Panc1 (cell line): ENCODE data around the gene SKAP1. TPM values are rescaled to one million over a fixed set of nuclear protein-coding genes. Genes with fewer than 3 reads are reported as not detected.

Experiments
- ATAC-seq: fragments of 200-7000 bp; cut with Tn5 transposase; 2 replicates; pipeline ENCODE4 v1.9.1; 2020; ENCODE audit warnings: mild to moderate bottlenecking, moderate library complexity
- BruUV-seq: library from RNA; stranded (reverse); fragments of 400-500 nt; replicated peaks from 2 replicates; lab custom pipeline; 2021; lab: Mats Ljungman, UMichigan
- CTCF ChIA-PET: fragments of 300-600 bp; sonication (Branson Sonifier 250); formaldehyde crosslinking; loops from one replicate; lab custom pipeline; 2022; ENCODE audit warnings: antibody characterized with exemption; lab: Charles Lee
- POLR2A ChIA-PET: fragments of 300-600 bp; sonication (Branson Sonifier 250); formaldehyde crosslinking; loops from one replicate; lab custom pipeline; 2022; ENCODE audit warnings: antibody characterized with exemption; lab: Charles Lee
- DNase-seq: peaks from one replicate; pipeline ENCODE4 v3.0.0-alpha.2; 2010; ENCODE audit warnings: low read depth, low spot score
- H3K27ac ChIP-seq: 2 replicates; pipeline ENCODE4 v1.5.1; 2011; ENCODE audit warnings: mild to moderate bottlenecking, low read length, inconsistent platforms
- H3K27me3 ChIP-seq: fragments of 200-500 bp; sonication (Bioruptor generic); 2 replicates; pipeline ENCODE4 v1.6.0; 2014; ENCODE audit warnings: low read length, inconsistent platforms; ENCODE audit not compliant: control insufficient read depth, insufficient read depth
- H3K36me3 ChIP-seq: fragments of 200-500 bp; sonication (Bioruptor generic); 2 replicates; pipeline ENCODE4 v1.5.1; 2014; ENCODE audit warnings: inconsistent platforms, mild to moderate bottlenecking, low read length, moderate library complexity; ENCODE audit not compliant: control insufficient read depth, insufficient read depth
- H3K4me1 ChIP-seq: 2 replicates; pipeline ENCODE4 v1.5.1; 2011; ENCODE audit warnings: inconsistent platforms, mild to moderate bottlenecking, low read length, moderate library complexity; ENCODE audit not compliant: control insufficient read depth, insufficient read depth
- H3K4me3 ChIP-seq, 2 experiments: 2 replicates each; pipeline ENCODE4 v1.5.1; 2011 to 2012; ENCODE audit warnings: low read depth in 2 of 2, low read length in 2 of 2, mild to moderate bottlenecking in 2 of 2, inconsistent platforms in 1 of 2, moderate library complexity in 1 of 2
- H3K9me3 ChIP-seq: fragments of 200-500 bp; sonication (Bioruptor generic); 2 replicates; pipeline ENCODE4 v1.5.1; 2014; ENCODE audit warnings: low read depth, mild to moderate bottlenecking, inconsistent platforms, low read length, moderate library complexity; ENCODE audit not compliant: control insufficient read depth, insufficient read depth
- CTCF ChIP-seq: fragments of 450-650 bp; IDR thresholded peaks from 2 replicates; pipeline ENCODE4 v1.5.1; 2017; ENCODE audit warnings: mild to moderate bottlenecking
- POLR2AphosphoS5 ChIP-seq: IDR thresholded peaks from 2 replicates; pipeline ENCODE4 v1.6.1; 2012; ENCODE audit warnings: mild to moderate bottlenecking, low read depth, low read length, moderate library complexity
- SIN3A ChIP-seq: IDR thresholded peaks from 2 replicates; pipeline ENCODE4 v1.6.1; 2012; ENCODE audit warnings: low read depth, mild to moderate bottlenecking, low read length, moderate library complexity, borderline replicate concordance; ENCODE audit not compliant: insufficient read depth
- TCF7L2 ChIP-seq: IDR thresholded peaks from 2 replicates; pipeline ENCODE4 v1.6.1; 2011; ENCODE audit warnings: mild to moderate bottlenecking, low read depth, low read length, inconsistent platforms
- in situ Hi-C: cut with HindIII; loops from 2 replicates; pipeline ENCODE4 v1.10.0; 2016; ENCODE audit warnings: low sequenced_read_pairs, low pct_unique_long_range_greater_than_20kb
- intact Hi-C: fragments of 100-400 bp; cut with micrococcal nuclease; formaldehyde crosslinking; loops from one replicate; pipeline ENCODE4 v1.10.0; 2022; ENCODE audit not compliant: unreplicated experiment
- total RNA-seq: library from RNA; stranded (reverse); gene quantifications from one replicate; pipeline ENCODE4 v1.2.1, GENCODE V29; 2021; ENCODE audit not compliant: unreplicated experiment
- TF ChIP-seq, protein P1 (sequence below), 2 experiments: IDR thresholded peaks; 2 replicates each; pipeline ENCODE4 v1.6.1; 2011 to 2012; ENCODE audit warnings: low read depth in 2 of 2, control low read depth in 1 of 2, low read length in 1 of 2, mild to moderate bottlenecking in 1 of 2, moderate library complexity in 1 of 2; ENCODE audit not compliant: insufficient read depth in 1 of 2

The SKAP1 gene
- total RNA-seq, 1 experiment from 2014 or later = 0.90 TPM

- Histone ChIP-seq H3K27me3 (no peaks in the 10 kb centered on the region), H3K4me3 (no peak overlapping the region), H3K27ac (no peak overlapping the region), H3K36me3 (no peaks in the 10 kb centered on the region), H3K9me3 (no peaks in the 10 kb centered on the region), H3K4me1 (no peaks in the 10 kb centered on the region)
- ATAC-seq = no peak
- ChIA-PET POLR2A (no interaction called here), CTCF (no interaction called here)
- DNase-seq = no peak
- TF ChIP-seq, protein P1, sequence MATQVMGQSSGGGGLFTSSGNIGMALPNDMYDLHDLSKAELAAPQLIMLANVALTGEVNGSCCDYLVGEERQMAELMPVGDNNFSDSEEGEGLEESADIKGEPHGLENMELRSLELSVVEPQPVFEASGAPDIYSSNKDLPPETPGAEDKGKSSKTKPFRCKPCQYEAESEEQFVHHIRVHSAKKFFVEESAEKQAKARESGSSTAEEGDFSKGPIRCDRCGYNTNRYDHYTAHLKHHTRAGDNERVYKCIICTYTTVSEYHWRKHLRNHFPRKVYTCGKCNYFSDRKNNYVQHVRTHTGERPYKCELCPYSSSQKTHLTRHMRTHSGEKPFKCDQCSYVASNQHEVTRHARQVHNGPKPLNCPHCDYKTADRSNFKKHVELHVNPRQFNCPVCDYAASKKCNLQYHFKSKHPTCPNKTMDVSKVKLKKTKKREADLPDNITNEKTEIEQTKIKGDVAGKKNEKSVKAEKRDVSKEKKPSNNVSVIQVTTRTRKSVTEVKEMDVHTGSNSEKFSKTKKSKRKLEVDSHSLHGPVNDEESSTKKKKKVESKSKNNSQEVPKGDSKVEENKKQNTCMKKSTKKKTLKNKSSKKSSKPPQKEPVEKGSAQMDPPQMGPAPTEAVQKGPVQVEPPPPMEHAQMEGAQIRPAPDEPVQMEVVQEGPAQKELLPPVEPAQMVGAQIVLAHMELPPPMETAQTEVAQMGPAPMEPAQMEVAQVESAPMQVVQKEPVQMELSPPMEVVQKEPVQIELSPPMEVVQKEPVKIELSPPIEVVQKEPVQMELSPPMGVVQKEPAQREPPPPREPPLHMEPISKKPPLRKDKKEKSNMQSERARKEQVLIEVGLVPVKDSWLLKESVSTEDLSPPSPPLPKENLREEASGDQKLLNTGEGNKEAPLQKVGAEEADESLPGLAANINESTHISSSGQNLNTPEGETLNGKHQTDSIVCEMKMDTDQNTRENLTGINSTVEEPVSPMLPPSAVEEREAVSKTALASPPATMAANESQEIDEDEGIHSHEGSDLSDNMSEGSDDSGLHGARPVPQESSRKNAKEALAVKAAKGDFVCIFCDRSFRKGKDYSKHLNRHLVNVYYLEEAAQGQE (IDR thresholded peaks at IDR 0.05; ENCODE audit: insufficient read depth in 1 of 2, low read depth in 2 of 2, low read length in 1 of 2) = no peak
- no peak for TF ChIP-seq CTCF
- no peak for TF ChIP-seq SIN3A
- TF ChIP-seq POLR2AphosphoS5 = no peak
- TF ChIP-seq TCF7L2 = no peak
- in situ Hi-C loops (no loop called here), intact Hi-C loops (no loop called here)
- no TSS peak for BruUV-seq
Measured at GRCh38 chr17:48445248-48445620, 15.2 kb upstream of the SKAP1 start.

DNA sequence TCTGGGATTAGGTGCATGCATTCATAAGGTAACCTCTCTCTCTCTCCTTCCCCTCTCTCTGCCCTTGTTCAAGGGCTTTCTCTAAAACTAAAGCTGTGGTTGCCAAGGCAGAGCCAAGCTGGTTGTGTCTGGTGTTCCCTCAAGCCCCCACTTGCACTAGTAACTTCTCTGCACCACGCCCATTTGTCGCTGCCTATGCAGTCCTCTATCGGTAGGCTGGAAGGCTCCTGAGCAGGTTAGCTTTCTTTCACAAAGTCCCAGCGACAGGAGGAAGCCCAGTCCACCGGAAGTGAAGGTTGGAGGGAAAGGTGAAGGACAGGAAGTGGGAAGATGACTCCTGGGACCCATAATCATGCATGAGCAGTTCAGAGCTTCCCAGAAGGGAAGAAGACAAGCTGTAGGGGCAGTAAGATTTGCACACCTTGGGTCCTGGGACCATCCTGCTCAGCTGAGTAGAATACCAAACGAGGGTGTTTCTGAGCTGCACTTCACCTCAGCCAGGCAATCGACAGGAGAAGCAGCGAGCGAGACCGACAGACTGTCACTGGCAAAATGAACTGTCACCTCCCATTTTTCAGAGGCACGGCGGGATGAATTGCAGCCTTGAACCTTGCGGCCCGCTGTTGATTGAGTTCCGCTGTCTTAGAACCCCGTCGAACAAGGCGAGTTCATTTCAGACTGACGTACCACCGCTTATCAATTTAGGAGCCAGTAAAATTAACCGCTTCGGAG lies 14.7 kb upstream of the SKAP1 start:
- BruUV-seq = no TSS peak
- no peak overlapping the region for H3K27ac ChIP-seq
- intact Hi-C loops = no loop called here
- H3K36me3 ChIP-seq = no peaks in the 10 kb centered on the region
- no peaks in the 10 kb centered on the region for H3K4me1 ChIP-seq
- TF ChIP-seq POLR2AphosphoS5 (no peak), TCF7L2 (no peak), CTCF (no peak)
- TF ChIP-seq, protein P1 (IDR thresholded peaks at IDR 0.05; ENCODE audit: insufficient read depth in 1 of 2, low read depth in 2 of 2, low read length in 1 of 2) = no peak
- ATAC-seq = peak; percentile 42
- H3K27me3 ChIP-seq = no peaks in the 10 kb centered on the region
- no peaks in the 10 kb centered on the region for H3K9me3 ChIP-seq
- POLR2A ChIA-PET = interaction anchor here (0.5 kb wide), 1 partner anchor 9 kb away, joined by 3 read pairs; no protein-coding TSS in a partner anchor
- no peak for DNase-seq
- in situ Hi-C loops = no loop called here
- CTCF ChIA-PET = no interaction called here
- H3K4me3 ChIP-seq = no peak overlapping the region
